Activated CD4-positive, alpha-beta T cell treated with anti-CD3 and anti-CD28 coated beads, Interleukin-2, amount 50 U/mL, for 48 hours (primary cell): ENCODE data around the gene CEP295NL.
"Not testable (repeated sequence)": the region's sequence is repeated elsewhere in the genome, so short reads cannot be mapped to it uniquely, and the experiment has no call there.

ENCODE experiments used
- DNase-seq, 2 experiments: peaks; one replicate each; pipeline ENCODE4 v3.0.0-alpha.2; 2020

Gene CEP295NL

DNA sequence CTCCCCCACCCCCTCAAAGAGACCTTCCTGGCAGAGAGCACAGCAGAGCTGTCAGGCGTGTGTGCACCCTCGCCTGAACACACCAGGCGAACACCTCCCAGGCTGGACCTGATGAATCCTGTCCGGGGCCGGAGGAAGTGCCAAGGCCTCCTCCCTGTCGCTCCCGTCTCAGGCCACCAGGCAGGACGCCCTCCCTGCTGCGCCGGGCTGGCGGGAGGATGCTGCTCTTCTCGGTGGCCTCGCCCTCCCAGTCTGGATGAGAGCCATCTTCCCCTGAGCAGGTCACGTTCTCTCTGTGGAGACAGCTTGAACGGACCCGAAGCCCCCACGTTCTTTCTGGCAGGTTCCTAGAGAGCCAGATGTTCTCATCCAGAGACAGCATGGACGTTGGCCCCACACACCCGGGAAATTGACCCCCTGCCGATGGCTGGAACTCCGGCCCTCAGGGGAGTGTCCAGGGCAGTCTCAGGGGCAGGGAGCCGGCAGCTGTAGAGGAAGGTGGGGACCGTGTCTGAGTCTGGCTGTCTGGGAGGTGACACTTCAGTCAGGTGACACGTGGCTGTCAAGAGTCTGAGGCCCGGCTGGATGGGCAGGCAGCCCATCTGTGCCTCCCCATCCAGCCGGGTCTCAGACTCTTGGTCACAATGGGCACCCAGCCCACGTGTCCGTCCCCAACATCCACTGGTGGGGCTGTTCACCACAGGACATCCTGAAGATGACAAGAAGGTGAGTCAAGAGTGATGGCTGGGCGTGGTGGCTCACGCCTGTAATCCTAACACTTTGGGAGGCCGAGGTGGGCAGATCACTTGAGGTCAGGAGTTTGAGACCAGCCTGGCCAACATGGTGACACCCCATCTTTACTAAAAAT, 27.1 kb upstream of the CEP295NL start:
- no peak for DNase-seq

DNA sequence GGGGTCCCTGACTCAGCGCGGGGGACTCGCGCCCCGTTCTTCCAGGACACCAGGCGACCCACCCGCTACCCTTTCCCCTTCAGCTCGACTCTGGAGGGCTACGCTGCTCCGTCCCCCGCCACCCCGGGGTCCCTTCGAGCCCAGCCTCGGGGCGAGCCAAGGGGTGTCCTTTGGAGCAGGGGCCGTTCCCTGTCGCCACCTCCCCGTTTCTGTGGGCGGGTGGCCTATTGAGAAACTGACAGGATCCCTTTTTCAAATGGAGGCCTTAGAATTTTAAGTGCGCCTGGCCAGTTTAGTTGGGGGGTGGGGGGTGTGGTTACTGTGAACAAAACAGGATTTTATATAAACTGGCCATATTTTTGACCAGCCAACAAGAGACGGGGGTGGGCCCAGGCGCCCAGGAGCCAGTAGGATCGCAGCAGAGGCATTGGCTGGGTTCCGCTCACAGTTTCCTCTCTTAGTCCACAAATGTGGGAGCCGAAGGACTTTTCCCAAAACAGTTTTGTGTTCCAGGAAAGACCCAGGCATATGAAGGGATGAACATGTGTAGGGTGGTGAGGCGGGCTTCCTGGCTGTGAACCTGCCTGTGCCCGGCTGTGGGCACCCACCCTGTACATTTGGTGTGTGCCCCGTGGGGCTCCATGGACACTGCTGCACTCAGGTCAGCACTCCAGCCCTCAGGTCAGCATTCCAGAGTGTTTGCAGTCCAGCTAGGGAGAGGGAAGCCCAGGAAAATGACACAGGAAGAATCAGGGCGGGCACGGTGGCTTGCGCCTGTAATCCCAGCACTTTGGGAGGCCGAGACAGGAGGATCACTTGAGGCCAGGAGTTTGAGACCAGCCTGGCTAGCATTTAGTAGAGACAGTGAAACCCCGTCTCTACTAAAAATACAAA, 22.9 kb upstream of the CEP295NL start:
- no peak for DNase-seq

DNA sequence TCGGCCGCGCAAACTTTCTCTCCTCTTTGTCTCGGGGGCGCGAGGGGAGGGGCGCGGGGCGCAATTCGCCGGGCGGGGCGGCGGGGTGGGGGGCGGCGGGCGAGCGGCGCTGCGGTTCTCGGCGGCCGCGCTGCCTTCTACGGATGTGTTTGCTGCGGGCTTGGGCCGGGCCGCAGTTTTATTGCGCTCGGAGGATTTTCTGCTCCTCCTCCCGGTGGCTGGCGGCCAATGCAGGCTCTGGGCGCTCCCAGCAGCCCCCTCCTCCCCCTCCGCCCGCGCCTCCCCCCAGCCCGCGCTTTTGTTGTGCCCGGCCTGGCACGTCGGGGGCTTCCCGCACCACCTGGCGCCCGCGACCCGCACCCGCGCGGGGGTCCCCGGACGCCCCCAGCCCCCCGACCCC, 22.2 kb upstream of the CEP295NL start, which contains the start of gene TIMP2:
Gene TIMP2, minus strand, starts transcription at position 154 of the 400 bp plus-strand sequence. CDS start 299 bp downstream, outside the sequence.
- peak; percentile 56 to 67 for DNase-seq

DNA sequence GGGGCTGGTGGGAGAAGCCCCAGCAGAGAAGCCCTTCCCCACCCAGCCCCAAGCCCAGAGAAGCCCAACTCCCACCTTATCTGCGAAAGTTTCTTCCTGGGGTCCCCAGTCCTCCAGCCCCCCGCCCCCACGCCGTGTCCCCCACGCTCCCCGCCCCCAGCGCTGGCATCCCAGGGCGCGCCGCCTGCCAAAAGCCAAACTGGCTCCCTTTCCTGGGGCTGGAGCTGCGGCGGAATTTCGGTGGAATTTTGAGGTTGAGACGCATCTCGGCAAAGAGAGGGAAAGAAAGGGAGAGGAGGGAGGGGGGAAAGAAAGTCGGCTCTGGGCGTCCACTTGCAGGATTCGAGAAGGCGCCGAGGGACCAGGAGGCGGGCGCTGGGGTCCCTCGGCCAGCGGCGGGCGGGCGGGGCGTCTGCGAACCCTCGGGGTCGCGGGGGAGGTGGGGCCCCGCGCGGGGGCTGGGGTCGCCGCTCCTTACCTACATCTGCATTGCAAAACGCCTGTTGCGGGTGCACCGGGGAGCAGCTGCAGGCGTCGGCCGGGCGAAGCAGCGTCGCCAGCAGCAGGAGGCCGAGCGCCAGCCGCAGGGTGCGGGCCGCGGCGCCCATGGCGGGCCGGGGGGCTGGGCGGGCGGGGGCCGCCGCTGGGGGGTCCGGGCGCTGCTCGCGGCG, 21.6 kb upstream of the CEP295NL start:
- no peak for DNase-seq

DNA sequence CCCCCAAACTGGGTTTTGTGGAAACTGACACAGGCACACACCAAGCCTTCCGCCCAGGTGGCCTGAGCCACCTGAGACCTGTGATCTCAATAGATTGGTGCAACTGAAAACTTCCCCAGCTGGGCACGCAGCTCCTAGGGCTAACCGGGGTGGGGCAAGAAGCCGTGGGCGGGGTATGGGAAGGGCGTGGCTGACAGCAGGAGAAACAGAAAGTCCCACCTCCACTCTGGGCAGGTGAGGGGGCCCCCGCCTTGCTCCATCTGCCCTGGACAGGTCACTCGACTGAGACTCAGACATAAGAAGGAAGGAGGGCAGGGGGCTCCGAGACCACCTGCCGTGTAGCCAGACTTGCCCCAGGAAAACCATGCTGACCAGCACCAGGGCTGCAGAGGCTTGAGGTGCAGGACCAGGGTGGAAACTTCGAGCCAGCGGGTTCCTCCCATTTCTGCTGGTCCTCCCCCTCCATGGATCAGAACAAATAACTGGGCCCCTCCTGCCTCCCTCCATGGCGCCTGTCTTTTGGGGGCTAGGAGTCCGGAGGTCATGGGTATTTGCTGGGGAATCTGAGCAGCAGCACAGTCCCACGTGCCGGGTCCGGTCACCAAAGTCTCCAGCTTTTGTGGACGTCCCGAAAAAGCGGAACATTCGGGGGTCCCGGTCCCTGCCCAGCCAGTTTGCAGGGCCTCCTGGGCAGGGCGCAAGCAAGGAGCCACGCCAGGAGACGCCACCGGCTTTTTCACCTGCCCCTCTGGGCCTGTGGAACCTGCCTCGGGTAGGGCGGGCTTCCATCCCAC, 20.9 kb upstream of the CEP295NL start:
- DNase-seq, result peak; percentile 57 to 65

DNA sequence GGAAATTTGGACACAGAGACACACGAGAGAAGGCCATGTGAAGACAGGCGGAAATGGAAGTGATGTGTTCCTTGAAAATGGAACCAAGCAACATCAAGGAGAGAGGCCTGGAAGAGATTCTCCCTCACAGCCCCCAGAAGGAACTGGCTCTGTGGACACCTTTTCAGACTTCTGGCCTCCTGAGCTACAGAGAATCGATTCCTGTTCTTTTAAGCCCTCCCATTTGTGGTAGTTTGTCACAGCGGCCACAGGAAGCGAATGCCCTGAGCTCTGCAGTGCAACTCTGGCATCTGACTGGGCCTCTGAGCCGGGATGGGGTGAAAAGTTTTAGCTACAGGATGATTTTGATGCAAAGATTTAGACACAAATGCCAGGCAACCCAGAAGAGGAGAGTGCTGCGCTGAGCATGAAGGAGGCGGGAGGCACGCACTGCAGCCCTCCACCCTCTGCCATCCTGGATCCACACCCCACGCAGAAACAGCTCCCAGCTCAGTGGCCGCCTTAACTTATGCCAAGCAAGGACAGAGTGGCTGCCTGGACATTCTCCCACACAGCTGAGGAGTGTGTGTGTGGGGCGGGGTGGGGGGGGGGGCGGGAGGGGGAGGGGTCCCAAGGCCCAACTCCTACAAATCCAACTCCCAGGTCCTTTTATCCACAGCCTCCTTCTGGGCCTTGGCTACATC, 20.0 kb upstream of the CEP295NL start:
- DNase-seq, result no peak

DNA sequence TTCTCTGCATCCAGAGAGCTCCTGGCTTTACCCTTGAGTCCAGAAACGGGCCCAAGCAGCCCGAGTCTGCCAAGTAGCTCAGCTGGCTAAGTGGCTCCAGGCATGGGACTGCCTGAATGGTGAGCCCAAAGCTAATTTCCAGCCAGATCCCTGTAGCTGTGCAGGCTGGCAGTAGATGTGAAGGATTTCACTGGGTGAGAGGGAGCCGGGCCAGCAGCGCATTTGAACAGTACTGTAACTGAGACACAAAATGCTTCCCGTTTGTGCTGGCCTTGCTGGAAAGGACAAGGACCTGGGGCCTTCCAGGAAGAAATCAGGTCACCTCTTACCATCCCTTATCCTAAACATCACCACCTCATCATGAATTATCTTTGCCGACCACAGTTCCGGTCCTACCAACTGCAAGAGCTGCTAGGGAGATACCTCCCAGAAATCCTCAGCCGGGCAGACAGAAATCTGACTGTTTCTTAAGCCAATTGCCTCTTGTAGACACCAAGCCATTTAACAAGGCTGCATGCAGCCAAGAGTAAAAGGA, 18.5 kb upstream of the CEP295NL start:
- no peak for DNase-seq

DNA sequence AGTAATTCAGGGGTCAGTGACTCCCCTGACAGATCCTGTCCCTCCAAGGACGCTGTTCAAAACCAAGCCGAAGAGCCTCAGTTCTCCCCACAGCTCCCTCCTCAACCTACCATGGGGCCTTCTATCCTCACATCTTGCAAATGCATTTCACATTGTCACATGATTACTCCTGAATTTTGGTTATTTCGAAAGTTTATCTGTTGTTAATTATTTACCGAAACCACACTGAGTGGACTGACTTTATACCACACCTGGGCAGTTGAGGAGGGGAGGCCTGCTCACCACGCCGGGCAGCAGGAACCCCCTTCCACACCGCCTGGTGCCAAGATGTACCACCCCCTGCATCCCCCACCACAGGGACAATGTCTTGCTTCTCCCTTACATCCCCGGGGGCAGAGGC, 17.5 kb upstream of the CEP295NL start:
- DNase-seq, result no peak

DNA sequence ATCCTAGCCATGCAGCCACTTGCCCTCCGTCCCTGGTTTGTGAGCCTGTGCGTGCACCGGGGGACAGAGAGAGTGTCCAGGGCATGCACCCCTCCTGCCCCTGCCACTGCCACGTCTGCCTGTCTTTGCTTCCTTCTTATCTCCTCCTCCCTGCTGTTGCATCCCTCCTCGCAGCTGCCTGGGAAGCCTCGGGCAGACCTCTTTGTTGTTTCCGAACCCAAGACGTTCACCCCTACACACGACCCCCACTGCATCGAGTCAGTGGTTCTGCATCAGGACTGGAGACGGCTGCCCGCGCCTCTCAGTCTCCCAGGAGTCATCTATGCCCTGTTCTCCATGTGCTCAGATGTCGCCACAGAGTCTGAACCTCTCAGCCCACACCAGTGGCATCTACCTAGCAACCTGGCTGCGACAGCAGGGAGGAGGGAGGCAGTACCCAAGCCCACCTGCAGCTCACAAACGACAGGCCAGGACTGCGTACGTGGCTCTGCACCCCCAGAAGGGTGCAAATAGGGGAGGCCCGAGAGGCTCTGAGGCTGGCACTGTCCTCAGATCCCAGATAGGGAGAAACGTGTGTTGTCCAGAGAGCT, 17.0 kb upstream of the CEP295NL start:
- DNase-seq, result no peak

DNA sequence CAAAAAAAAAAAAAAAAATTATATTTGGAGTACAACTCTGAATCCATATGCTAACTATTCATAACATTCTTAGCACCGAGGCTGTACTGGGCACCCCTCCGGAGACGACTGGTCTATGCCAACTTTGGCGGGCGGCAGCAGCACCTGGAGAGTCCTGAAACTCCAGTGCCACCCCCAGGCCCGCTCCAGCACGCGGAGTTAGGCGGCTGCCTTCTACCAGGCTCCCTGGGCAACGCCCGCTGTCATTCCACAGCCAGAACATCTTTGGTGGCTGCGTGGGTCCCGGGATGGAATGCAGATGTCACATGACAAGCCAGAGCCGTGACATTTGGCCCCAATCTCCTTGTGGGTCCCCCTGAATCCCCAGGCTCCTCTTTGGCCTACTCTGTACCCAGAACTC, 16.0 kb upstream of the CEP295NL start:
- DNase-seq, result no peak

DNA sequence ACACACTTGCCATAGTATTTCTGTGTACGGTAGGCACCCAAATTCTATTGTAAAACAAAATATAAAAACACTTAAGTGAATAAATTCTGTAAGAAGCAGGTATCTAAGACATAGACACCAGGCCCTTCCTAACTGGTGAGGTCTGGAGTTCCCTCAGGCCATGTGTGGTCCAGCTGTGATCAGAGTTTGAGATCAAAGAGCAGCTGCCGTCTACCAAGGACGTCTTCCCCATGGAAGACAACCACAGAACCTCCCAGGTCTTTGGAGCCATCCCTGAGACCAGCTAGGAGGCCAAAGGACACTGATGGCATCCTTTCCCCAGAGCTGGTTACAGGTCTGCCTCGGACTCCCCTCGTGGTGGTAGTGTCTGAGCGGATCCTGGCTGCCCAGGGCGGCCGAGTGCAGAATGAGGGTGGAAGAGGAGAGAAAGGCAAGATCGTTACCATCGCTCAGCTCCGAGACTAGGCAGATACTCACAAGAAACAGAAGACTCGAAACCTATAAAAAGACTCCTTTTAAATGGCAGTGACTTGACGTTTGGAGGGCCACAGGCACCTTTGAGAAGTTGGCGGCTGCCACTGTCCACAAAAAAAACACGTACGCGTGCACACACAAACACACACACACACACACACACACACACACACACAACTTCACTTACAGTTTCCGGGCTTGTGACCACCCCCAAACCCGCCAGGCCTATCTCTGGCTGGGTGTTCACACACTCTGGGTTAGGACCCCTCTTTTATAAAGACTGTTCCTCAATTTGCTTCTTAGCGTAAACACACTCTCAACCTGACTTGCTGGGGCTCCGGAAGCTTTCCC, 14.7 kb upstream of the CEP295NL start:
- no peak for DNase-seq

DNA sequence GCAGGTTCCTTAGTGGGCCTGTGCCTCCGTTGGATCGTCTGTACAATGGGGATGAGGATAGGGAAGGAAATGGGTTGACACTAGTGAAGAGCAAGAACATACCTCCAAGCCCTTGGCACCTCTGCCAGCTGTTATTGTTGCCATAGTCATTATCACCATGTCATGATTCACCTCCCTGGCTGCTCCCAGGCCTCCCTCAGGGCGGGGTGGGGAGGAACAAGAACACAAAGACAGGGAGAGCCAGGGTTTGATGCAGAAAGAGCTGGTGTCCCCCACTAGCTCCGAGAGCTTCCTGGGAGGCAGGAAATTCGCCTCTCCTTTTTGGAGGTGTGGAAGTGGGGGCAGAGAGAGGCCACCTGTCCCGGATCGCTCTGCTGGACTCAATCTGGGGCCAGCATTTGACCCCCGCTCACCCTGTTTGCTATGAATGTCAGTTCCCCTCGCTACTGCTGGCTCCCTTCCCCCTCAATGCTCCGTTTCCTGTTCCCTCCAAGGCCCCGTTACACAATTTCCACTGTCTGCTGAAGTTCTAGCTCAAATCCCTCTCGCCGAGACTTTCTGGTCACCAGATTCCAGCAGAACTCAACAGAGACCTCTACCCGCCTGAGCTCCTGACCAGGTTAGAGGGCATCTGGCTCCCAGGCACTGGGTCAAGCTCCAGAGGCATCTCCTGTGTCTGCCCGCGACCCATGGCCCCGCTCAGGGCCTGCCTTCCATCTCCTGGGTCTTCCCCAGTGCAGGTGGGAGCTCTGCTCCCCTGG, 13.1 kb upstream of the CEP295NL start:
- no peak for DNase-seq

DNA sequence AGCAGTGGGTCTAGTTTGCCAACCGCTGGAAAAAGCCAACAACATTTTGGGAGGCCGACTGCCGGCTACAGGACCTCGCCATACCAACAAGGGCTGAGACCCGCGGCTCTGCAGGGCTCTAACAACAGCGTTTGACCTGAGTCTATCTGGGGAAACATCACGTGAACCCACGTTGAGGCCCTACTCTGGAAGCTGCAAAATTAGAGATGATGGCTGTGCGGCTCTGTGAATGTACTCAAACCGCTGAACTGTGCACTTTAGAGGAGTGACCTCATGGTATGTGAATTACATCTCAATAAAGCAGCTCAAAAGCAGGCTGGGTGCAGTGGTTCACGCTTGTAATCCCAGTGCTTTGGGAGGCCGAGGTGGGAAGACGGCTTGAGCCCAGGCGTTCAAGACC, 10.1 kb upstream of the CEP295NL start:
- DNase-seq, result no peak

DNA sequence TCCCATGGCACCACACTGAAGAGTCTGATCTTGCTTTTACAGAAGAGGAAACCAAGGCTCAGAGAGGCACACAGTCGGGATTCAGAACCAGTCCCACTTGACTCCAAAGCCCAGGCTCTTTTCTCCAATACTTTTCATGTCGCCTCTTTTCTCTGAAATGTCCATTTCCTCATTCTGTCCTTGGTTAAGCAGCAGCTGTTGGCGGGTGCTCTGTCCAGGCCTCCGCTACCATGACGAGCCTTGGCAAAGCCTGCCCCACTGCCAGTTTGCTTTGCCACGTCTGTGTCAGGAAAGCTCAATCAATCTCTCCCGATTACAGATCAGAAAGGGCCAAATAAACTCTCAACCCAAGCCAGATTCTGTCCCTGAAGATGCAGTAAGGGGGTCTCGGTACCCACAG, 9.1 kb upstream of the CEP295NL start:
- no peak for DNase-seq

DNA sequence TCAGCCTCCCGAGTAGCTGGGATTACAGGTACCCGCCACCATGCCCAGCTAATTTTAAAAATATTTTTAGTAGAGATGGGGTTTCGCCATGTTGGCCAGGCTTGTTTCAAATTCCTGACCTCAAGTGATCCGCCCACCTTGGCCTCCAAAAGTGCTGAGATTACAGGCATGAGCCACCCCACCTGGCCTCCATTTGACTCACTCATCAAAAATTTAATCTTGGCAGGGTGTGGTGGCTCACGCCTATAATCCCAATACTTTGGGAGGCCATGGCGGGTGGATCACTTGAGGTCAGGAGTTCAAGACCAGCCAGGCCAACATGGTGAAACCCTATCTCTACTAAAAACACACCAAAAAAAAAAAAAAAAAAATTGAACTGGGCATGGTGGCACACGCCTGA, 8.5 kb upstream of the CEP295NL start:
- not testable (repeated sequence) for DNase-seq

DNA sequence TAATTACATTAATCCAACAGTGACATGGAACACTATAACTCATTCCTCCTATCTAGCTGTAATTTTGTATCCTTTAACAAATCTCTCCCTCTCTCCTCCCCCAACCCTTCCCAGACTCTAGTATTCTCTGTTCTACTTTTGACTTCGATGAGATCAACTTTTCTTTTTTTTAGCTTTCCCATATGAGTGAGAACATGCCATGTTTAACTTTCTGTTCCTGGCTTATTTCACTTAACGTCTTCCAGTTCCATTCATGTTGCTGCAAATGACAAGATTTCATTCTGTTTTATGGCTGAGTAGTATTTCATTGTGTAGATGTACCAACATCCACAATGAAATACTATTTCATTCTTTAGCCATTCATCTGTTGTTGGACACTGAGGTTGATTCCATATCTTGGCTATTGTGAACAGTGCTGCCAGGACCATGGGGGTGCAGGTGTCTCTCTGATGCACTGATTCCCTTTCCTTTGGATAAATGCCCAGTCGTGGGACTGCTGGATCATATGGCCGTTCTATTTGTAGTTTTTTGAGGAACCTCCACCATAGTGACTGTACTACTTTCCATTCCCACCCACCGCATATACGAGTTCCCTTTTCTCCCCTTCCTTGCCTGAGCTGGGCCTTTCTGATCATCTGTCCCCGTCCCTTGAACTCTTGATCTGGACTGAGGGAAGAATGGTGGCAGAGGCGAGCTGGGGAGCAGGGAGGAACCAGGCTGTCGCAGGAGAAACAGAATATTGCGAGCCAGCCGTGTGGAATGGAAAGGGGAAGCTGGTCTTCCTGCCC, 7.7 kb upstream of the CEP295NL start:
- DNase-seq, result no peak

DNA sequence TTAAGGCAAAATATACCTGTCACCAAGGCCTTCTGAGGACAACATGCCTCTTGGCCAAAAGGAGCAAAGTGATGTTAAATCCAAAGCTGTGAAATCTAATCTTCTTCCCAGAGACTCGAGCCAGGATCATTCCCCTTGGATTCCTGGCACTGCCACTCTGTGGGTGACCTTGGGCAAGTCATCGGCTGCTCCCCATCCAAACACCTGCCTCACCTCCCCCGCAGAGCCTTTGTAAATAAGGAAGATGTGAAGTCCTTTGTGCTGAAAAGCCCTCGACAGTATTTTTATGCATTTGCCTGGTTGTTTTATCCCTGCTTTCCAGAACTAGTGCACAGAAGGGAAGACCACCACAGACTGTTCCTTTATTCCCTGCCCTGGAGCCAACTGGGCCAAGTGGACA, 5.4 kb upstream of the CEP295NL start:
- DNase-seq, result no peak

DNA sequence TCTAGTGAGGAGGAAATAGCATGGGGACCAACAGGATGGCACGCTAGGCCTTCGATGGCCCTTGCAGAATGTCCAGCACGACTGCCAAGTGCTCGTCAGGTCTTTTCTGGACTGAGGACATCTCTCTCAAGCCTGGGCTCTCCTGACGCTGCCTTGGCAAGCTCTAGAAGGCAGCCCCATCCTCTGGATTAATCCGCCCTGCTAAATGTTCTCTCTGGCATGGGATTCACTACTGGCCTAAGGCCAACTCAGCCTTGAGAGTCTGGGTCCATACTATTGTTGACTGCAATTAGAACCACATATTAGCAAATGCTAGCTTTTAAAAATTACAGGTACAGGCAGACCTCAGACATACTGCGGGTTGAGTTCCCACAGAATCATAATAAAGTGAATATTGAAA, 2.5 kb upstream of the CEP295NL start:
- DNase-seq, result no peak

DNA sequence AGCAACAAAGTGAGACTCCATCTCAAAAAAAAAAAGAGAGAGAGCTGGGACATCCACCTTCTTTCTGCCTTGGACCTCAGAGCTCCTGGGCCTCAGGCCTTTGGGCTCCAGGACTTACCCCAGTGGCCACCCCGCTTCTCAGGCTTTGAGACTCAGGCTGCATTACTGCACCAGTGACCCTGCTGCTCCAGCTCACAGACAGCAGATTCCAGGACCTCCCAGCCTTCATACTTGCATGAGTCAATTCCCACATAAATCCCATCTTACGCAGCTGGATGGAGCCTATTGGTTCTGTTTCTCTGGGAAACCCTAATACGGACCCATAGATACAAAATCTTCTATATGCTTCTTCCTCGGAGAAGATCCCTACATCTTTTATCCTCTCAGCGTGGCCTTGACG, 2.1 kb upstream of the CEP295NL start:
- no peak for DNase-seq
